D721Med (cell line): ENCODE data around the gene VWA5B1.

Experiments used
- DNase-seq: peaks from one replicate; pipeline ENCODE4 v3.0.0; 2011; ENCODE audit warnings: low spot score; ENCODE audit not compliant: insufficient read length
- FAIRE-seq: peaks from 2 replicates; lab custom pipeline; 2011; peaks lifted over from hg19 to GRCh38; lab: Jason Lieb, UNC
- TF ChIP-seq, protein P1 (sequence below): IDR thresholded peaks from 2 replicates; pipeline ENCODE4 v1.5.1; 2012; ENCODE audit warnings: mild to moderate bottlenecking, control low read depth; ENCODE audit not compliant: insufficient read depth; ENCODE audit errors: missing control alignments

The VWA5B1 gene

DNA sequence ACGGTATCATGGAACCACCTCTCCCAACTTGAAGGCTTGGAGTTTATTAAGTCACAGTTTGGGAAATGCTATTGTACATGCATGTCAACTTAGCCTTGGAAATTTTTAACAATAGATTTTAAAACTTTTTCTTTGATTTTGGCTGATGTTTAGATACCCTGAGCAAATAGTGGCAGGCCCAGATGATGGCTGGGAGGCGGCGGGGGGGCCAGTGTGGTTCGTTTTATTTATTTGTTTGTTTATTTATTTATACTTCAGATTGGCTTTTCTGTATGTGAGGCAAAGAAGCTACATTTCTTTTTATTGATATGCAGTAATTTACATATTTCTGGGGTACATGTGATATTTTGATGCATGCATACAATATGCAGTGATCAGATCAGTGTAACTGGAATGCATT is 82.0 kb downstream of the VWA5B1 start:
- DNase-seq (no peak), FAIRE-seq (no peak)
- TF ChIP-seq, protein P1, sequence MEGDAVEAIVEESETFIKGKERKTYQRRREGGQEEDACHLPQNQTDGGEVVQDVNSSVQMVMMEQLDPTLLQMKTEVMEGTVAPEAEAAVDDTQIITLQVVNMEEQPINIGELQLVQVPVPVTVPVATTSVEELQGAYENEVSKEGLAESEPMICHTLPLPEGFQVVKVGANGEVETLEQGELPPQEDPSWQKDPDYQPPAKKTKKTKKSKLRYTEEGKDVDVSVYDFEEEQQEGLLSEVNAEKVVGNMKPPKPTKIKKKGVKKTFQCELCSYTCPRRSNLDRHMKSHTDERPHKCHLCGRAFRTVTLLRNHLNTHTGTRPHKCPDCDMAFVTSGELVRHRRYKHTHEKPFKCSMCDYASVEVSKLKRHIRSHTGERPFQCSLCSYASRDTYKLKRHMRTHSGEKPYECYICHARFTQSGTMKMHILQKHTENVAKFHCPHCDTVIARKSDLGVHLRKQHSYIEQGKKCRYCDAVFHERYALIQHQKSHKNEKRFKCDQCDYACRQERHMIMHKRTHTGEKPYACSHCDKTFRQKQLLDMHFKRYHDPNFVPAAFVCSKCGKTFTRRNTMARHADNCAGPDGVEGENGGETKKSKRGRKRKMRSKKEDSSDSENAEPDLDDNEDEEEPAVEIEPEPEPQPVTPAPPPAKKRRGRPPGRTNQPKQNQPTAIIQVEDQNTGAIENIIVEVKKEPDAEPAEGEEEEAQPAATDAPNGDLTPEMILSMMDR, result no peak

- TF ChIP-seq, protein P1, result no peak
- no peak for DNase-seq
- no peak for FAIRE-seq
Observed at GRCh38 chr1:20373286-20373685, 82.6 kb downstream of the VWA5B1 start.

DNA sequence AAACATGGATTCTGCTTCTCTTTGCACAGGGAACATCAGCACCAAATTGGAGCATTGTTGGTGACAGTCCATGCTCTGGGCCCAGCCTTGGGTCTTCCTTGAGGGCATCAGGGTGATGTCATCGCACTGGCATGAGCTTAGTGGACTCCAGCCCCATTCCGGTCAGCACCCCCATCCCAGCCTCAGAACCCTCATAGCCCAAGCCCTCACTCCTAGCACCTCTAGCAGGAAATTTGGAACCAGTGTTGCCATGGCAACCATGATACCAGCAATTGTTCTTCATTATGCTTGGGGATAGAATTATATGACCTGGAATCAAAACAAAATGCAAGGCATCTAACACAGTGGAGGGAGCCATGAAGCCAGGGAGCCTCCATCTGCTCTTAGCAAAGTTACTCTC is 83.1 kb downstream of the VWA5B1 start:
- no peak for FAIRE-seq
- no peak for DNase-seq
- TF ChIP-seq, protein P1, result no peak

DNA sequence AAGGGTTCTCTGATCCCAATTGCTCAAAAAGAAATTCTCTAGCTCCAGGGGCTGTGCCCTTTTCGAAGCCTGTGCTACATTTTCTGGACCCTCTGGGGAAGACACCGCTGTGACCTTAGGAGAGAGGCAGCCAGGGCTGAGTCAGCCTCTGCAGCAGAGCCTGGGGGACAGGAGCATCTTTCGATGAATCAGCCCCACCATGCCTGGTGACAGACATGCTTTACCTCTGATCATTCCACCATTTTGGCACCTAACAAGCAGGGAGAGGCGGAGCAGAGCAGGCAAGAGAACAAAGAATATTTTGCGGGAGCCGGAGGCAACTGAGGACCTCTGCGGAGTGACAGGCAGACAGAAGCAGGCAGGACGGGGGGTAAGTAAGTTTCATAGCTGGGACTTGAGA is 84.9 kb downstream of the VWA5B1 start:
- FAIRE-seq (no peak), DNase-seq (no peak)
- TF ChIP-seq, protein P1, result no peak

- FAIRE-seq (no peak), DNase-seq (no peak)
- TF ChIP-seq, protein P1, result no peak
Observed at GRCh38 chr1:20376171-20376570, 85.5 kb downstream of the VWA5B1 start.

DNA sequence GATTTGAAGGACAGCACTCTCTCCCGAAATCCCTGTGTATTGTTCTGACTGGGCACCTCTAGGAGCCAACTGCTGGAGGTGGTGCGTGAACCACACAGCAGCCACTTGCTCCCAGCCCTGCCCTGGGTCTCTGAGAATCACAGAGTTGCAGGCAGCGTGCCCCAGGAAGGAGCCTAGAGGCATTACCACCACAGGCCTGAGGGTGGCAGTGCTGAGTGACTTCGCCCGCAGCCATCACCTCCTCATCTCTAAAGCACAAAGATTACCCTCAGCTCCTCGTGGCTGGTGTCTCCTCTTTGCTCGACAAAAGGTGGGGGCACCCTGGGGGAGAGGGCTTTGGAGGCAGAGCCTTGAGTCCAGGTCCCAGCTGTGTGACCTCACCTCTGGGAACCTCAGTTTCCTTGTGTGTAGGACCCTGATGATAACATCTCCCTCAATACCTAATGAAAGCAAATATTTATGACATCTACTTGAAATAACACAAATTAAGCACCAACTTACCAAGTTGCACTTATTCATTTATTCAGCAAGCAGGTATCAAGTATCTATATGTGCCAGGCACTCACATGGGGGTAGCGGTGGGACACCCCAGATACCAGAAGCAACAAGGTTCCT is 86.3 kb downstream of the VWA5B1 start:
- DNase-seq (peak; percentile 43), FAIRE-seq (no peak)
- TF ChIP-seq, protein P1, result peak; percentile 67

DNA sequence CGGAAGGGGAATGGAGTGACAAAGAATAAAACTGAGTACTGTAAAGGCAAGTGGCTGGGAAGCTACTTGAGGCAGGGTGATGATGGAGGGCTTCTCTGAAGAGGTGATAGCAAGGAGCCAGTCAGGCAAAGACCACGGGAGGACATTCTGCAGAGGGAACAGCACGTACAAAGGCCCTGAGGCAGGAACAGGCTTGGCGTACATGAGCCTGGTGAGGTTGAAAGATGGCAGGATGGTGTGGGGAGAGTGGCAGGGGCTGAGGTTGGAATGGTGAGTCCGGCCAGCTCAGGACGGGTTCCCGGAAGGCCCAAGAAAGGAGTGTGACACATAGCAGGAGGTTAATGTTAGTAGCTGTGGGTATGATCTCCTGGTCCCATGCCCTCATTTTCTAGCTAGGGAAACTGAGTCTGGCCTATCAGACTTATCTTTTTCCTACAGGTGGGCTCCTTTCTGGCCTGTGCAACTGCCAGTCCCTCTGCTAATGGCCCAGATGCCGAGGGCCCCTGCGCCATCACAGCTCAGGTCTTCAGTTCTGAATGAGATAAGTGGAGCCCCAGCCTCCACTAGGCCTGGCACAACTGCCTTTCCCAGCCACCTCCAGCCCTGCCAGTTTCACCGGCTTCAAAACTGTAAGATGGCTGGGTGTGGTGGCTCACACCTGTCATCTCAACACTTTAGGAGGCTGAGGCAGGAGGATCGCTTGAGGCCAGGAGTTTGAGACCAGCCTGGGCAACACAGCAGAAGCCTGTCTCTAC is 87.0 kb downstream of the VWA5B1 start:
- DNase-seq (no peak), FAIRE-seq (no peak)
- TF ChIP-seq, protein P1, result no peak
